ENCODE data around the gene MBOAT7. TPM values are rescaled to one million over a fixed set of nuclear protein-coding genes. Genes with fewer than 3 reads are reported as not detected.
"Not testable (repeated sequence)": the region's sequence is repeated elsewhere in the genome, so short reads cannot be mapped to it uniquely, and the experiment has no call there.

Gene MBOAT7
- total and polyA plus RNA-seq, 2 of the 8 experiments (the other 6 are each of a cell fraction or from before 2014, with no cell fraction given), result 85.5 to 90.9 TPM

DNA sequence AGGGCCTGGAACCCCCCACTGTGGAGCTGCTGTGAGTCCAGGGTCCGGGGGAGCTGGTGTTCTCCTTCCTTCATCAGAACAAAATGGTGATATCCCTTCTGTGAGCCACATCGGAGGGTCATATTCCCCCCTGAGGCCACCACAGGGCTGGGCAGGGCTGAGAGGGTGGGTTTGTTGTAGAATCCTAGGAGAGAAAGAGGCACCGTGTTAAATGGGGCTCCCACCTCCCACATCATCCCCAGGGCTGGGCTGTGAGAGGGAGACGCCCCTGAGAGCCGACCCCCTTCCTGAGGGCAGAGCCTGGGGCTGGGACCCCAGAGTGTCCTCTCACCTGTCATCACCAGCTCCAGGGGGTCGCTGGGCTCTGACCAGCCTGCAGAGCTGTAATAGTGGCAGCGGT, 32.6 kb upstream of the MBOAT7 start:
- not testable (repeated sequence) for H4K8ac ChIP-seq (ENCODE audit: extremely low read depth, insufficient read depth, low read length); H3K4ac ChIP-seq (replicated peaks; ENCODE audit: insufficient read length, low read depth, low read length); H2BK12ac ChIP-seq (ENCODE audit: low read depth, low read length); H3K4me3 ChIP-seq (ENCODE audit: extremely low read depth in 1 of 4, insufficient read depth in 2 of 4, low read depth in 3 of 4, low read length in 4 of 4); H3K56ac ChIP-seq (replicated peaks; ENCODE audit: insufficient read length, low read depth, low read length); H2BK5ac ChIP-seq (ENCODE audit: low read depth, low read length); H3K36me3 ChIP-seq (ENCODE audit: control insufficient read depth in 2 of 4, insufficient read depth in 4 of 4, low read length in 3 of 4); H3K23ac ChIP-seq (ENCODE audit: insufficient read length); H2BK15ac ChIP-seq (ENCODE audit: low read length); H2BK120ac ChIP-seq (replicated peaks; ENCODE audit: low read depth, low read length); H3K27me3 ChIP-seq (replicated peaks in 1 of 4; ENCODE audit: control insufficient read depth in 3 of 4, extremely low read depth in 1 of 4, insufficient read depth in 3 of 4, low read length in 3 of 4); H3K27ac ChIP-seq (ENCODE audit: low read depth, low read length); H4K5ac ChIP-seq (ENCODE audit: insufficient read length, low read depth, low read length); H3K79me2 ChIP-seq (ENCODE audit: control insufficient read depth in 1 of 2, insufficient read depth in 2 of 2, low read length in 2 of 2); H4K91ac ChIP-seq (replicated peaks; ENCODE audit: insufficient read length, low read length); H3K9ac ChIP-seq (replicated peaks in 1 of 4; ENCODE audit: extremely low read depth in 1 of 4, low read depth in 3 of 4, low read length in 3 of 4); H2AK5ac ChIP-seq (ENCODE audit: low read depth, low read length); H3K79me1 ChIP-seq (ENCODE audit: low read depth, low read length); H3K9me3 ChIP-seq (ENCODE audit: insufficient read depth in 2 of 2, low read depth in 1 of 2, low read length in 1 of 2); H2BK20ac ChIP-seq (ENCODE audit: low read length); H3K4me2 ChIP-seq (ENCODE audit: insufficient read depth in 1 of 2, low read depth in 2 of 2, low read length in 2 of 2); H4K20me1 ChIP-seq (replicated peaks in 1 of 2; ENCODE audit: control insufficient read depth in 1 of 2, insufficient read depth in 2 of 2, low read length in 2 of 2); H3K4me1 ChIP-seq (replicated peaks in 1 of 4; ENCODE audit: control insufficient read depth in 3 of 4, insufficient read depth in 4 of 4, low read length in 3 of 4); H2AFZ ChIP-seq (ENCODE audit: low read length); H3K14ac ChIP-seq (ENCODE audit: insufficient read length); DNase-seq (ENCODE audit: low read depth in 1 of 2, low spot score in 2 of 2); H3K23me2 ChIP-seq (ENCODE audit: low read depth, low read length); FAIRE-seq; H3K18ac ChIP-seq (ENCODE audit: extremely low read depth, low read length)
- WGBS, 2 experiments (ENCODE audit: extremely low coverage in 1 of 2, insufficient coverage in 1 of 2, insufficient read length in 1 of 2, insufficient replicate concordance in 2 of 2, low coverage in 1 of 2, low lambda C conversion rate in 2 of 2, missing lambda C conversion rate in 1 of 2), result 88% methylated on average over 7 of the region's 7 CpGs; no CpG with 5 or more reads in 1 of the 2 experiments
- CTCF ChIA-PET (ENCODE audit: partially characterized antibody), result interaction anchor here (1.2 to 1.9 kb wide), 2 partner anchors 10 to 18 kb away, joined by 3 to 6 read pairs; no protein-coding TSS in a partner anchor
- POLR2A ChIA-PET (ENCODE audit: partially characterized antibody), result interaction anchor here (0.8 to 5.4 kb wide), 5 partner anchors 11 to 22 kb away, joined by 3 to 33 read pairs (median 11); partner anchors contain the start of gene RPS9

- H4K20me1 ChIP-seq (replicated peaks in 1 of 2; ENCODE audit: control insufficient read depth in 1 of 2, insufficient read depth in 2 of 2, low read length in 2 of 2); H3K56ac ChIP-seq (replicated peaks; ENCODE audit: insufficient read length, low read depth, low read length): not testable (repeated sequence)
Measured at GRCh38 chr19:54219702-54220101, 30.3 kb upstream of the MBOAT7 start.

More at GRCh38 chr19:54219702-54220101, 30.3 kb upstream of the MBOAT7 start:
- H3K27ac ChIP-seq (ENCODE audit: low read depth, low read length); CTCF ChIA-PET (ENCODE audit: partially characterized antibody); H2AK5ac ChIP-seq (ENCODE audit: low read depth, low read length); H2BK12ac ChIP-seq (ENCODE audit: low read depth, low read length); H3K27me3 ChIP-seq (replicated peaks in 1 of 4; ENCODE audit: control insufficient read depth in 3 of 4, extremely low read depth in 1 of 4, insufficient read depth in 3 of 4, low read length in 3 of 4); H3K79me1 ChIP-seq (ENCODE audit: low read depth, low read length); H3K36me3 ChIP-seq (ENCODE audit: control insufficient read depth in 2 of 4, insufficient read depth in 4 of 4, low read length in 3 of 4); H3K4me2 ChIP-seq (ENCODE audit: insufficient read depth in 1 of 2, low read depth in 2 of 2, low read length in 2 of 2); H4K8ac ChIP-seq (ENCODE audit: extremely low read depth, insufficient read depth, low read length); H3K4me1 ChIP-seq (replicated peaks in 1 of 4; ENCODE audit: control insufficient read depth in 3 of 4, insufficient read depth in 4 of 4, low read length in 3 of 4); H2BK5ac ChIP-seq (ENCODE audit: low read depth, low read length); H4K5ac ChIP-seq (ENCODE audit: insufficient read length, low read depth, low read length); H3K18ac ChIP-seq (ENCODE audit: extremely low read depth, low read length); FAIRE-seq; H3K4ac ChIP-seq (replicated peaks; ENCODE audit: insufficient read length, low read depth, low read length); H3K23me2 ChIP-seq (ENCODE audit: low read depth, low read length); H3K9ac ChIP-seq (replicated peaks in 1 of 4; ENCODE audit: extremely low read depth in 1 of 4, low read depth in 3 of 4, low read length in 3 of 4); H3K4me3 ChIP-seq (ENCODE audit: extremely low read depth in 1 of 4, insufficient read depth in 2 of 4, low read depth in 3 of 4, low read length in 4 of 4); H2BK15ac ChIP-seq (ENCODE audit: low read length); H3K79me2 ChIP-seq (ENCODE audit: control insufficient read depth in 1 of 2, insufficient read depth in 2 of 2, low read length in 2 of 2); H3K14ac ChIP-seq (ENCODE audit: insufficient read length); H2BK20ac ChIP-seq (ENCODE audit: low read length); DNase-seq (ENCODE audit: low read depth in 1 of 2, low spot score in 2 of 2); H2AFZ ChIP-seq (ENCODE audit: low read length); H3K23ac ChIP-seq (ENCODE audit: insufficient read length); H4K91ac ChIP-seq (replicated peaks; ENCODE audit: insufficient read length, low read length); H2BK120ac ChIP-seq (replicated peaks; ENCODE audit: low read depth, low read length); H3K9me3 ChIP-seq (ENCODE audit: insufficient read depth in 2 of 2, low read depth in 1 of 2, low read length in 1 of 2): not testable (repeated sequence)
- POLR2A ChIA-PET (ENCODE audit: partially characterized antibody), result interaction anchor here (5.4 kb wide), 1 partner anchor 13 kb away, joined by 33 read pairs; no protein-coding TSS in a partner anchor
- WGBS, 2 experiments (ENCODE audit: extremely low coverage in 1 of 2, insufficient coverage in 1 of 2, insufficient read length in 1 of 2, insufficient replicate concordance in 2 of 2, low coverage in 1 of 2, low lambda C conversion rate in 2 of 2, missing lambda C conversion rate in 1 of 2), result no CpG with 5 or more reads among the region's 5 CpGs
